GM18951 (cell line): Measurements from ENCODE around the gene DGLUCY.
"Not testable (repeated sequence)": the region's sequence is repeated elsewhere in the genome, so short reads cannot be mapped to it uniquely, and the experiment has no call there.

ENCODE experiments used
- POLR2A ChIP-seq: IDR thresholded peaks from 4 replicates; pipeline ENCODE4 v1.6.1; 2011; ENCODE audit warnings: mild to moderate bottlenecking; ENCODE audit not compliant: insufficient read length, insufficient read depth; ENCODE audit errors: extremely low read depth
- in situ Hi-C: fragments of 300-500 bp; cut with MboI; formaldehyde crosslinking; loops from one replicate; pipeline ENCODE4 v1.12.0; 2022; ENCODE audit warnings: low sequenced_read_pairs, mixed read lengths, inconsistent platforms; ENCODE audit not compliant: unreplicated experiment

Gene DGLUCY, protein sequence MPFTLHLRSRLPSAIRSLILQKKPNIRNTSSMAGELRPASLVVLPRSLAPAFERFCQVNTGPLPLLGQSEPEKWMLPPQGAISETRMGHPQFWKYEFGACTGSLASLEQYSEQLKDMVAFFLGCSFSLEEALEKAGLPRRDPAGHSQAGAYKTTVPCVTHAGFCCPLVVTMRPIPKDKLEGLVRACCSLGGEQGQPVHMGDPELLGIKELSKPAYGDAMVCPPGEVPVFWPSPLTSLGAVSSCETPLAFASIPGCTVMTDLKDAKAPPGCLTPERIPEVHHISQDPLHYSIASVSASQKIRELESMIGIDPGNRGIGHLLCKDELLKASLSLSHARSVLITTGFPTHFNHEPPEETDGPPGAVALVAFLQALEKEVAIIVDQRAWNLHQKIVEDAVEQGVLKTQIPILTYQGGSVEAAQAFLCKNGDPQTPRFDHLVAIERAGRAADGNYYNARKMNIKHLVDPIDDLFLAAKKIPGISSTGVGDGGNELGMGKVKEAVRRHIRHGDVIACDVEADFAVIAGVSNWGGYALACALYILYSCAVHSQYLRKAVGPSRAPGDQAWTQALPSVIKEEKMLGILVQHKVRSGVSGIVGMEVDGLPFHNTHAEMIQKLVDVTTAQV

DNA sequence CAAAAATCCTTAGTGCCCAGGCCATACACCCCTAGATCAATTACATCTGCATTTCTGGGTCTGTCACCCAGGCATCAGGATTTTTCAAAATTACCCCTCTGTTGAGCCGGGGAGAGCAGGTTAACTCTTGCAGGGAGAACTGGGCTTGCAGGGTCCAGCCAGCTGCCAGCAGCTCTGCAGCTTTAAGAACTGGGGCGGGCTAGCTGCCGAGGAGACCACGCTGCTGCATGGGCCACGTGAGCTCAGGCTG lies at the start of gene DGLUCY:
TSS of gene DGLUCY (plus strand) at position 245 of the 250 bp plus-strand sequence. CDS start 46,222 bp downstream, outside the sequence.
- in situ Hi-C loops = no loop called here
- TF ChIP-seq POLR2A = no peak

DNA sequence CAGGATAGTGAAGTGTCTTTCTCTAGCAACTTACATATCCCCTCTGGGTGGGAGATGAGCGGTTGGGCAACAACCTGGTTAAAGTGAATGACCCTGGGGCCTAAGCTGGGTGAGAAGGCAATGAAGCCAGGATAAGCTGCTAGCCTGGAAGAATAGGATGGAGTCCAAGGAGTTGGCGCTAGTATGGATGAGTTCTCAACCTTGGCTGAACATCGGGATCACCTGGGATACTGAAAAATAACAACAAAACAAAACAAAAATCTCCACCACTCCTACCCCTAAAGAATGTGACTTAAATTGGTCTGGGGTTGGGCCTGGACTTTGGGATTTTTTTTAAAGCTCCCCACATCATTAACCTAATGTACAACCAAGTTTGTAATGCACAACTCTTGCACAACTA lies 48.6 kb upstream of the DGLUCY start:
- no peak for TF ChIP-seq POLR2A
- in situ Hi-C loops = no loop called here

DNA sequence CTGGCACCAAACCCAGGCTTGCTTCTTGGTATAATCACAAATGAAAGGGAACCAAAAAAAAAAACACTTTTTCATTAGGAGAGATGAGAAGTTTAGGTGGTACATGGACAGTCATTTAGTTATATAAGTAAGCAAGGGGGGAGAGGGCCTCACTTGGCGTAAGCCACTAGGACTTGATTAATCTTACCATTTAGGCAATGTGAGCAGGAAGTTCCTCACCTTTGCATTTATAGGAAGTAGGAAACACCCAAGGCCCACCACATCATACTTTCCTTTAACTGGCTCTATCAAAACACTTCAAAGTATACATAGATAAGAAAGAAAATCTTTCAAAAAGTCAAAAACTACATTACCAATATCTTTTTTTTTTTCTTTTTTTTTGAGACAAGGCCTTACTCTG lies 46.7 kb upstream of the DGLUCY start:
- in situ Hi-C loops = no loop called here
- TF ChIP-seq POLR2A = no peak

DNA sequence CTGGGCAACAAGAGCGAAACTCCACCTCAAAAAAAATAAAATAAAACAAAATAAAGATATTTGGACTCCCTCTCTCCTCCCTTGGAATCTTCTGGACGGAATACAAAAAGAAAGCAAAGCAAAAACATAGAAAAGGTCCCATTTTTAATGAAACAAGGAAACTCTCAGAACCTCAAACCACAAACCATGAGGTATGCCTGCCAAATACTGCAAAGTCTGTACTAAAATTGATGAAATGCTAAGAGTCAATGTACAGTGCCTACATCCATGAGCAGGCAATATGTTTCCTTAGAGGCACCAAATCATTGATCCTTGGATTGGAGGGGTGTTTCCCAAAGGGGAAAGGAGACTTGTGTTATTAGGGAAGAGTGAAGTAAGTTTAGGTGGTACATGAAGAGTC lies 45.2 kb upstream of the DGLUCY start:
- in situ Hi-C loops = no loop called here

DNA sequence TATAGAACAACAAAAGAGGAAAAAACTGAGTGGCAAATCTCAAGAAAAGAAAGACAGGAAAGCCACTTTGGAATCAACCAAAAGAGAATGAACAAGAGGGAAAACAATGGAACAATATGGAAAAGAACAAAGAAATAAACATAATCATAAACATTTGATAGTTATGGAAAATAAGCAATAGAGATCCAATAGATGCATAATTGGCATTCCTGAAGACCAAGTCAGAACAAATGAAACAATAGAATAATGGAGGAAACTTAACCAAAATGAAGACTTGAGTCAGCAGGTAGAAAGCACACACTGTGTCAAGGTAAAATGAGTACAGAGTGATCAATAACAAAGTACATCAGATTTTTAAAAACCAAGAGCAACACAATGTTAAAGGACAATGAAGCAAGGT lies 43.3 kb upstream of the DGLUCY start:
- in situ Hi-C loops = no loop called here

More for the DNA sequence above, 45.2 kb upstream of the DGLUCY start:
- TF ChIP-seq POLR2A = no peak

DNA sequence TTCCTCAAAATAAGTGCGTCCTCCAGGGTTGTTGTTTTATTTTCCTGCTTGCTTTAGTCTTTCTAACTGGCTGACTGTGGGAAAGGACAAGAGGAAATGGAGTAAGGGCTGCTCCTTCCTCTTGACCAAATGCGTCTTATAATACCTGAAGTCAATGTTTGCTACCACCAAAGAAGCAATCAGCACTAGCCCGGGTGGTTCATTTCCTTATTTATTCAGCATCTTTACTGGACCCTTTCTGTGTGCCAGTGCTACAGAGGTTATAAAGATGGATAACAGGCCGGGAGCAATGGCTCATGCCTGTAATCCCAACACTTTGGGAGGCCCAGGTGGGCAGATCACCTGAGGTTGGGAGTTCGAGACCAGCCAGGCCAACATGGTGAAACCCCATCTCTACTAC lies 38.3 kb upstream of the DGLUCY start:
- no peak for TF ChIP-seq POLR2A
- in situ Hi-C loops = no loop called here

More for the DNA sequence above, 43.3 kb upstream of the DGLUCY start:
- TF ChIP-seq POLR2A = no peak

DNA sequence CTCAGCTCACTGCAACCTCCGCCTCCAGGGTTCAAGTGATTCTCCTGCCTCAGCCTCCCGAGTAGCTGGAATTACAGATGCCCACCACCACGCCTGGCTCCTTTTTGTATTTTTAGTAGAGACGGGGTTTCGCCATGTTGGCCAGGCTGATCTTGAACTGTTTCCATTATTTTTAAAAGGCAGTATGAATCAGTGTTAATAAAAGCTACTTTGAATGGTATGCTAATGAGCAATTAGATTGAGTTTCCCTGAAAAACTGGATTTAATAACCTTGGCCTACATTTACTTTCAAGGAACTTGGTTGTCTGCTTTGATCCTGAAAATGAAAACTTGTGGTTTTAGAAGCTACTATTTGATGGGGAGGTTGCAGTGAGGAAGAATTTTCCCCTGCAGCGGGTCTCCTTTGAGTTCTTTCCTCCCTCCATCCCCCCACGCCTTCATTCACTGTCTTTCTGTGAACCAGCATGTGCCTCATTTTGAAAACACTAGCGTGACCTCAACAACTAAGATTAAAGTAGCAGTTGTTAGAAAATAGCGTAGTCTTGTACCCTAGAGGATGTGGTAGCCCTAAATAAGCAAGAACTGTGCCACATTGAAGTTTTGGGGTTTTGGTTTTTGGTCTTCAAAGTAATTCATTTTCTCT lies 35.7 kb upstream of the DGLUCY start:
- in situ Hi-C loops = no loop called here
- no peak for TF ChIP-seq POLR2A

DNA sequence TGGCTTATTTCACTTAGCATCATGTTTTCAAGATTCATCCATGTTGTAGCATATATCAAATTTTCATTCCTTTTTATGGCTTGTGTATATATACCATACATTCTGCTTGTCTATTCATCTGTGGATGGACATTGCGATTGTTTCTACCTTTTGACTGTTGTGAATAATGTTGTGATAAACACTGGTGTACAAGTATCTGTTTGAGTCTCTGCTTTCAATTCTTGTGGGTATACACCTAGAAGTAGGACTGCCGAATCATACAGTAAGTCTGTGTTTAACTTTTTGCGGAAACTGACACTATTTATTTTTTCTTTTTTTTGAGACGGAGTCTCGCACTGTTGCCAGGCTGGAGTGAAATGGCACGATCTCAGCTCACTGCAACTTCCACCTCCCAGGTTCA lies 33.8 kb upstream of the DGLUCY start:
- in situ Hi-C loops = no loop called here
- TF ChIP-seq POLR2A = no peak

DNA sequence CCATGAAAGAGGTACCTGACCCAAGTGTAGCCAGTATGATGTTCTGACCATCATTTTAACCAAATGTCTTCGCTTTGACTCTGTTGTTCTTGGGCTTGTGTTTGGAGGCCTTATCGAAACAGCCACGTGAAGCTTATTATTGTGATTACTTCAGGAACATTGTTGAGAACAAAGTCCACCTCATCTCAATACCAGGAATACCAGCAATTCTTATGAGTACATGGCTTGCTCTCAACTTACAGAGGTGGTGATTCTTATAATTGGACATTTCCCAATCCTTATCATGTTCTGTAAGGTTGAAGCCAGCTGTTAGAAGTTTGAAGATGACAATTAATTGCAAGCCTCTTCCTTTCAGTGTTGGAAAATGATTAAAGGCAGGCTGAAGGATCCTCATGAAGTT lies 31.6 kb upstream of the DGLUCY start:
- in situ Hi-C loops = no loop called here
- no peak for TF ChIP-seq POLR2A

DNA sequence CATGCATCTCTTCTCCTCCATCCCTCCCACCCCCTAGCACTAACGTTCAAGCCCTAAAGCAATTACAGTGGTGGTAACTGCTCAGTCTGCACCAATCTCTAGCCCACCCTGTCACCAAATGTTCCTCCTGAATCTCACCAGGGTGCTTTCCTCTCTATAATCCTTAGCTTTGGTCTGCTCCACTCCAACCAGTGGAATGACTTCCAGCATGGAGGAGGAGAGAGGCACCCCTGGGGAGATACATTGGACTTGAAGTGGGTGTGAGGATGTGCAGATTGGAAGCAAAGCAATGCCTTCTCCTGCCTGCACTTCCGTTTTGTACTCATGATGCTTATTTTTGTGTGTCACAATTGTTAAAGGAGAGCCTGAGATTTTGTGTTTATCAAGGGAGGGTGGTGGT lies 29.4 kb upstream of the DGLUCY start:
- in situ Hi-C loops = no loop called here
- TF ChIP-seq POLR2A = no peak

DNA sequence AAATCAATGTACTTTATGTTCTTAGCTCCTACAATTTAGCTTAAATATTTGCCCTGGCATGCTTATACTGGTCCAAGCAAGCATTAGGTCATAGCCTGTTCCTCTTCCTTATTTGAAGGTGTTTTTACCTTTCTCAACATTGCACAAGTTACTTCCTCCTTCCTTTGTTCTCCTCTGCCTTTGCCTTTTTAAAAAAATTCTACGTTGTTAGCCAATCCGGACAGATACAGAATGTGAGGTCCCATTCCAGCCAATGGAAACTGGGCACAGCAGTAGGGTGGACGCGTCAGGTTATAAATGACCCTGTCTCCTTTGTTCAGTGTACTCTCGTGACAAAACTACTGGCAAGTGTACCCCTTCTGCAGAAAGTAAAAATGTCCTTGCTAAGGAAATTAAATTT lies 26.4 kb upstream of the DGLUCY start:
- in situ Hi-C loops = not testable (repeated sequence)

DNA sequence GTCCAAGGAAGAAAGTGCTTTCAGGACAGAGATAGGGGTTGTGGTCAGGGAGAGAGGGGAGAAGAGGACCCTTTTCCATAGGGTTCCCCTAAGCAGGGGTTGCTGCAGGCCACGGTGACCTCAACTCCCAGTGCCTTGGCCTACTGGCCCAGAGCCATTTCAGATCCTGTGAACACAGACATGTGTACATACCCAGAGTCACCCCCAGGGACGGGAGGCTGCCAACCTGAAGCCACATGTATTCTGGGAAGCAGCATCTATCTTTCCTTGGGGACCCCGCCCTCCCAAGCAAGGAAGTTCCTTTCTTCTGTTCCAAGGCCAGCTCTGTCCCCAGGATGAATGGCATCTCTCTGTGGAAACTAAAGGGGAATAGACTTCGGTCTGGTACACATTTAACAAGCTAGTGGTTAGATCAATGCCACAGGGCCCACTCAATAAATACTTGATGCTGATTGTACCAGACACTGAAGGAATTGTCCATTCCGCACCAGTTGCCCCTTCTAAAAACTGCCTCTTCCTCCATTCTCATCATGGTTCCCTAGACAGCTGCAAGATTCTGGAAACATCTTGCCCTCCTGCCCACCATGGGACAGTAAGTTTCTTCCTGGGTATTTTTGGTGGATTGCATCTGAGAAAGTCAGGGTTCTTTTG lies 25.2 kb upstream of the DGLUCY start:
- in situ Hi-C loops = no loop called here
- no peak for TF ChIP-seq POLR2A

DNA sequence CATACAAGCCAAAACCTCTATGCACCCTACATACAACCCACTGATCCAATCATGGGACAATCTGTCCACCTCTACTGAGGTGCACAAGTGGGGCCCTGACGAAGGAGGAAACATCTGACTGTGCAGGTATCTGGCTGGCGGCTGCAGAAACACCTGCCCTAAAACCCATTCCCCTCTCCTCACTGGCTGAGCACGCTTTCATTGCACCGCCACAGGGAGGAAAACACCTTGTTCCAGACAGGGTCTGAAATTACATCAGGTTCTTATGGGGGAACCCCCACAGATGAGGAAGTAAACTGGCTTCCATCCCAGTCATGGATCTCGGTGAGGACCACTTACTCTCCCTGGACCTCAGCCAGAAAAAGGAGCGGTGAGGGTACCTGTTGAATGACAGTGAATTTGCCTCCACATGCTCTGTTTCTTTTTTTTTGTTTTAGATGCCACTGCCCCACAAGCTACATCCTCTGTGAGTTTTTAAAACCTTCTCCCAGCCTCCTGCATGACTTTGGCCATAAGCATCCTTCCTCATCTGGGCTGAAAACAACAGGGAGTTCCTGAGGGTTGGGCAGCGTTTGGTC lies 23.8 kb upstream of the DGLUCY start:
- TF ChIP-seq POLR2A = no peak
- in situ Hi-C loops = no loop called here
